Measurements from ENCODE around the gene CBY3.

DNA sequence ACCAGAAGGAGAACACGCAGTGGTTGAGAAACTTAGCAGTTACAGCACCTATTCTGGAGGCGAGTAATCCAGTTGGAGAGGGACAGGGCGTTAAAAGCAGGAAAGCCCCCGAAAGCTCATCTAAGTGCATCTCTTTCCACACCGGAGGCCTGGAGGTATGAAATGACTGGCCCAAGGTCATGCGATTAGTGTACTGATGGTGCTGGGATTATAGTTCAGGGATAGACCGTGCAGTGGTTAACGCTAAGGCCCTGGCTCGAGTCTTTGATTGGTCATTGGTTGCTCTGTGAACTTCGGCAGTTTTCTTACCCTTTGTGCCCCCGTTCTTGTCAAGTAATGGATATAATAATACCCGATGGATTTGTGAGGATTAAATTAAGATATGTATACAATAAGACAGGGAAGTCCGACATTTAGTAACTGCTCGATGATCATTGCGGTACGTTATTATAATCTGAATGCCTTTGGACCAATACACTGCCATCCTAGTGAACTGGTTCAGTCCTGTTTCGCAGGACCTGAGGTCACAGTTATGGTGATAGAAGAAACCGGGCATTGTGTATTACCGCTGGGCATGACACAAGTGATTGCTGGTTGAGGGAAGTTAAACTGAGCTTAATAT is 18.9 kb upstream of the CBY3 start:
- TF ChIP-seq, protein P1, sequence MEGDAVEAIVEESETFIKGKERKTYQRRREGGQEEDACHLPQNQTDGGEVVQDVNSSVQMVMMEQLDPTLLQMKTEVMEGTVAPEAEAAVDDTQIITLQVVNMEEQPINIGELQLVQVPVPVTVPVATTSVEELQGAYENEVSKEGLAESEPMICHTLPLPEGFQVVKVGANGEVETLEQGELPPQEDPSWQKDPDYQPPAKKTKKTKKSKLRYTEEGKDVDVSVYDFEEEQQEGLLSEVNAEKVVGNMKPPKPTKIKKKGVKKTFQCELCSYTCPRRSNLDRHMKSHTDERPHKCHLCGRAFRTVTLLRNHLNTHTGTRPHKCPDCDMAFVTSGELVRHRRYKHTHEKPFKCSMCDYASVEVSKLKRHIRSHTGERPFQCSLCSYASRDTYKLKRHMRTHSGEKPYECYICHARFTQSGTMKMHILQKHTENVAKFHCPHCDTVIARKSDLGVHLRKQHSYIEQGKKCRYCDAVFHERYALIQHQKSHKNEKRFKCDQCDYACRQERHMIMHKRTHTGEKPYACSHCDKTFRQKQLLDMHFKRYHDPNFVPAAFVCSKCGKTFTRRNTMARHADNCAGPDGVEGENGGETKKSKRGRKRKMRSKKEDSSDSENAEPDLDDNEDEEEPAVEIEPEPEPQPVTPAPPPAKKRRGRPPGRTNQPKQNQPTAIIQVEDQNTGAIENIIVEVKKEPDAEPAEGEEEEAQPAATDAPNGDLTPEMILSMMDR (IDR thresholded peaks at IDR 0.05; ENCODE audit: low read depth, low read length), result no peak
- TF ChIP-seq EZH2phosphoT487 (IDR thresholded peaks at IDR 0.05; ENCODE audit: low read depth), result no peak
